Colonic mucosa (tissue), 4 donors: ENCODE data around the gene C1QL1. TPM values are rescaled to one million over a fixed set of nuclear protein-coding genes. Genes with fewer than 3 reads are reported as not detected.

Source experiments
- DNase-seq: peaks from one replicate; pipeline ENCODE4 v3.0.0-alpha.2; 2020
- H3K27ac ChIP-seq: fragments of 200-600 bp; one replicate; pipeline ENCODE4 v1.8.0; 2021
- H3K27me3 ChIP-seq: fragments of 200-600 bp; one replicate; pipeline ENCODE4 v1.8.0; 2021
- H3K36me3 ChIP-seq: fragments of 200-600 bp; one replicate; pipeline ENCODE4 v1.8.0; 2021
- H3K4me1 ChIP-seq: fragments of 200-600 bp; one replicate; pipeline ENCODE4 v1.8.0; 2021; ENCODE audit warnings: mild to moderate bottlenecking
- H3K4me3 ChIP-seq: fragments of 200-600 bp; one replicate; pipeline ENCODE4 v1.8.0; 2021
- H3K9ac ChIP-seq, 2 donors: one replicate each; pipeline ENCODE4 v1.7.0; 2013; ENCODE audit warnings: control low read depth in 2 of 2, low read depth in 2 of 2, low read length in 2 of 2
- H3K9me3 ChIP-seq: fragments of 200-600 bp; one replicate; pipeline ENCODE4 v1.8.0; 2021
- CTCF ChIP-seq: fragments of 200-600 bp; IDR thresholded peaks from one replicate; pipeline ENCODE4 v1.8.0; 2022; ENCODE audit warnings: antibody characterized with exemption, mild to moderate bottlenecking
- intact Hi-C: fragments of 100-400 bp; cut with DNase I; formaldehyde crosslinking; loops from one replicate; pipeline ENCODE4 v1.14.1; 2022
- total RNA-seq, 2 donors: library from RNA; stranded (reverse); fragmentation: NEBNext Ultra II Directional in 1 of 2; extraction: Animal tissue kit (Norgen Biotek cat#: 25700) in 1 of 2; gene quantifications; one replicate each; pipeline ENCODE4 v1.2.1, GENCODE V29; 2021
- donor health status: healthy.
- donor health status: DM: no; HTN: no; CAD: no.
- donor health status: DM: no; HTN: no; CAD: no.

The C1QL1 gene
- total RNA-seq, 2 donors from 2014 or later = 1.2 to 1.9 TPM

- Histone ChIP-seq H3K36me3 (no peaks in the 10 kb centered on the region), H3K9me3 (no peaks in the 10 kb centered on the region), H3K4me1 (no peaks in the 10 kb centered on the region), H3K9ac (no peak overlapping the region), H3K4me3 (no peak overlapping the region), H3K27ac (no peak overlapping the region), H3K27me3 (no peaks in the 10 kb centered on the region)
- no peak for DNase-seq
- intact Hi-C loops = loop anchor here (2.0 kb wide), 2 partner anchors 101 to 177 kb away; no protein-coding TSS in a partner anchor
- TF ChIP-seq CTCF = no peak
Observed at GRCh38 chr17:44921122-44921882, 46.8 kb downstream of the C1QL1 start.

- Histone ChIP-seq H3K27ac (no peak overlapping the region), H3K36me3 (no peaks in the 10 kb centered on the region), H3K9me3 (no peaks in the 10 kb centered on the region), H3K4me3 (no peak overlapping the region), H3K9ac (no peak overlapping the region), H3K4me1 (no peaks in the 10 kb centered on the region), H3K27me3 (no peaks in the 10 kb centered on the region)
- intact Hi-C loops = loop anchor here (2.0 kb wide), 2 partner anchors 102 to 178 kb away; no protein-coding TSS in a partner anchor
- no peak for TF ChIP-seq CTCF
- no peak for DNase-seq
Observed at GRCh38 chr17:44920565-44920940, 47.5 kb downstream of the C1QL1 start.

- Histone ChIP-seq H3K4me3 (no peak overlapping the region), H3K9me3 (no peaks in the 10 kb centered on the region), H3K27ac (no peak overlapping the region), H3K4me1 (no peaks in the 10 kb centered on the region), H3K36me3 (no peaks in the 10 kb centered on the region), H3K27me3 (no peaks in the 10 kb centered on the region), H3K9ac (no peak overlapping the region)
- DNase-seq = peak; percentile 74
- intact Hi-C loops = loop anchor here (2.0 to 5.0 kb wide), 3 partner anchors 103 to 282 kb away; no protein-coding TSS in a partner anchor
- peak; percentile 78 for TF ChIP-seq CTCF
Observed at GRCh38 chr17:44919885-44920564, 48.1 kb downstream of the C1QL1 start.

GRCh38 chr17:44919411-44919810 is 48.7 kb downstream of the C1QL1 start:
- intact Hi-C loops = loop anchor here (5.0 kb wide), 1 partner anchor 283 kb away; no protein-coding TSS in a partner anchor
- Histone ChIP-seq H3K36me3 (no peaks in the 10 kb centered on the region), H3K9ac (no peak overlapping the region), H3K27ac (no peak overlapping the region), H3K4me3 (no peak overlapping the region), H3K27me3 (no peaks in the 10 kb centered on the region), H3K4me1 (no peaks in the 10 kb centered on the region), H3K9me3 (no peaks in the 10 kb centered on the region)
- no peak for TF ChIP-seq CTCF
- DNase-seq = no peak

GRCh38 chr17:44918006-44918405 is 50.1 kb downstream of the C1QL1 start:
- Histone ChIP-seq H3K27ac (no peak overlapping the region), H3K4me1 (no peaks in the 10 kb centered on the region), H3K27me3 (no peaks in the 10 kb centered on the region), H3K9me3 (no peaks in the 10 kb centered on the region), H3K36me3 (no peaks in the 10 kb centered on the region), H3K9ac (no peak overlapping the region), H3K4me3 (no peak overlapping the region)
- intact Hi-C loops = loop anchor here (5.0 kb wide), 1 partner anchor 284 kb away; no protein-coding TSS in a partner anchor
- DNase-seq = no peak
- TF ChIP-seq CTCF = no peak
